ENCODE measurements around the gene CD53.

DNA sequence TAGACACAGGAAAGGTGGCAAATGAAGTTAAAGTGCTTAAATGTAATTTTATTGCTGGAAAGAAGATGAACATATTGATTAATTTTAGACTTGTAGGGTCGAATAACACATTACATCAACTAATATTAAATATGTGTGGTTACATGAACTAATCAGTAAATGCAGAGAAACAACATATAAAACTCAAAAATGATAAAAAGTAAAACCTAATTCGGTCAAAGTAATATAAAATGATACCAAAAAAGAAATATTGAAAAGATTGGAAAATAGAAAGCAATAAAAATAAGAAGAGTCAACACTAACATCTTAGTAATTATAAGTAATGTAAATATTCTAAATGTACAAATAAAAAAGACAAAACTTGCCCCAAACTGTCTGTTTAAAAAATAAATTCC, 43.3 kb downstream of the CD53 start:
- TF ChIP-seq, protein P1, sequence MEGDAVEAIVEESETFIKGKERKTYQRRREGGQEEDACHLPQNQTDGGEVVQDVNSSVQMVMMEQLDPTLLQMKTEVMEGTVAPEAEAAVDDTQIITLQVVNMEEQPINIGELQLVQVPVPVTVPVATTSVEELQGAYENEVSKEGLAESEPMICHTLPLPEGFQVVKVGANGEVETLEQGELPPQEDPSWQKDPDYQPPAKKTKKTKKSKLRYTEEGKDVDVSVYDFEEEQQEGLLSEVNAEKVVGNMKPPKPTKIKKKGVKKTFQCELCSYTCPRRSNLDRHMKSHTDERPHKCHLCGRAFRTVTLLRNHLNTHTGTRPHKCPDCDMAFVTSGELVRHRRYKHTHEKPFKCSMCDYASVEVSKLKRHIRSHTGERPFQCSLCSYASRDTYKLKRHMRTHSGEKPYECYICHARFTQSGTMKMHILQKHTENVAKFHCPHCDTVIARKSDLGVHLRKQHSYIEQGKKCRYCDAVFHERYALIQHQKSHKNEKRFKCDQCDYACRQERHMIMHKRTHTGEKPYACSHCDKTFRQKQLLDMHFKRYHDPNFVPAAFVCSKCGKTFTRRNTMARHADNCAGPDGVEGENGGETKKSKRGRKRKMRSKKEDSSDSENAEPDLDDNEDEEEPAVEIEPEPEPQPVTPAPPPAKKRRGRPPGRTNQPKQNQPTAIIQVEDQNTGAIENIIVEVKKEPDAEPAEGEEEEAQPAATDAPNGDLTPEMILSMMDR (IDR thresholded peaks at IDR 0.05) = no peak
- no peak for TF ChIP-seq POLR2A (IDR thresholded peaks at IDR 0.05; ENCODE audit: low read depth)
- no peak for TF ChIP-seq POLR2AphosphoS5 (IDR thresholded peaks at IDR 0.05)
